Smooth muscle cell (in vitro differentiated cells): ENCODE data around the gene SERPINB8. TPM values are rescaled to one million over a fixed set of nuclear protein-coding genes. Genes with fewer than 3 reads are reported as not detected.
A peak's percentile ranks its signal among the peaks of the same experiment; 100 is the strongest.

Source experiments
- DNase-seq: peaks from one replicate; lab custom pipeline; 2025; ENCODE audit not compliant: unreplicated experiment; lab: John Stamatoyannopoulos, UW
- H2AFZ ChIP-seq: fragments of 200-600 bp; sonication (generic); 2 replicates; pipeline ENCODE4 v1.6.0; 2016; ENCODE audit warnings: antibody characterized with exemption, low read depth, mild to moderate bottlenecking
- H3F3A ChIP-seq: fragments of 200-600 bp; sonication (generic); 2 replicates; pipeline ENCODE4 v1.6.0; 2017; ENCODE audit warnings: antibody characterized with exemption, low read depth
- H3K27ac ChIP-seq: fragments of 200-600 bp; sonication (generic); 2 replicates; pipeline ENCODE4 v1.5.1; 2016; ENCODE audit warnings: low read depth, mild to moderate bottlenecking
- H3K27me3 ChIP-seq: fragments of 200-600 bp; sonication (generic); 2 replicates; pipeline ENCODE4 v1.6.1; 2016; ENCODE audit warnings: low read depth, mild to moderate bottlenecking
- H3K36me3 ChIP-seq: fragments of 200-600 bp; sonication (generic); 2 replicates; pipeline ENCODE4 v1.5.1; 2016; ENCODE audit warnings: low read depth
- H3K4me1 ChIP-seq: fragments of 200-600 bp; sonication (generic); 2 replicates; pipeline ENCODE4 v1.5.1; 2016; ENCODE audit warnings: low read depth
- H3K4me2 ChIP-seq: fragments of 200-600 bp; sonication (generic); 2 replicates; pipeline ENCODE4 v1.6.0; 2016; ENCODE audit warnings: mild to moderate bottlenecking
- H3K4me3 ChIP-seq: fragments of 200-600 bp; sonication (generic); 2 replicates; pipeline ENCODE4 v1.5.1; 2016; ENCODE audit warnings: mild to moderate bottlenecking
- H3K79me2 ChIP-seq: fragments of 200-600 bp; sonication (generic); 2 replicates; pipeline ENCODE4 v1.6.0; 2016; ENCODE audit warnings: low read depth, mild to moderate bottlenecking
- H3K9ac ChIP-seq: fragments of 200-600 bp; sonication (generic); 2 replicates; pipeline ENCODE4 v1.6.0; 2016; ENCODE audit warnings: low read depth
- H3K9me3 ChIP-seq: fragments of 200-600 bp; sonication (generic); replicated peaks from 2 replicates; pipeline ENCODE4 v1.5.1; 2016; ENCODE audit warnings: low read depth
- H4K20me1 ChIP-seq: fragments of 200-600 bp; sonication (generic); 2 replicates; pipeline ENCODE4 v1.6.0; 2016; ENCODE audit warnings: low read depth
- CTCF ChIP-seq: fragments of 200-600 bp; sonication (generic); IDR thresholded peaks from 2 replicates; pipeline ENCODE4 v1.5.1; 2017; ENCODE audit warnings: borderline replicate concordance, mild to moderate bottlenecking, antibody characterized with exemption; ENCODE audit not compliant: insufficient read depth, poor library complexity, severe bottlenecking
- WGBS: methylation state at CpG from one replicate; pipeline ENCODE4 v1.1.7; 2016; ENCODE audit warnings: low lambda C conversion rate; 5-methylcytosine and 5-hydroxymethylcytosine counted together
- polyA plus RNA-seq: library from polyadenylated mRNA; unstranded; fragments of >200 nt; fragmentation: Nextera tagmentation; extraction: Ambion mirVana; gene quantifications from 2 replicates; pipeline ENCODE4 v1.2.1, GENCODE V29; 2016
- total RNA-seq: library from RNA; depleted of rRNA; stranded (reverse); fragments of >200 nt; gene quantifications from 2 replicates; pipeline ENCODE4 v1.2.3, GENCODE V29; 2014

The SERPINB8 gene
- total and polyA plus RNA-seq, 2 experiments from 2014 or later: 15.9 to 20.5 TPM

GRCh38 chr18:63949068-63949737, 20.7 kb upstream of the SERPINB8 start, which contains the start of gene HMSD:
TSS of gene HMSD (plus strand) at chr18:63949301. CDS start at chr18:63953456, 4,155 bp downstream.
- peak within 1 kb of the TSS; percentile 82 for H3K4me2 ChIP-seq
- H3K27me3 ChIP-seq: no peaks in the 10 kb centered on the region
- H3K4me1 ChIP-seq: no peaks in the 10 kb centered on the region
- peak within 1 kb of the TSS; percentile 76 for H2AFZ ChIP-seq
- no peaks in the 10 kb centered on the region for H3K36me3 ChIP-seq
- H4K20me1 ChIP-seq: no peaks in the 10 kb centered on the region
- H3K9me3 ChIP-seq: no peaks in the 10 kb centered on the region
- H3K79me2 ChIP-seq: no peaks in the 10 kb centered on the region
- no peak within 1 kb of the TSS for H3K27ac ChIP-seq
- no peak within 1 kb of the TSS for H3K9ac ChIP-seq
- no peaks in the 10 kb centered on the region for H3F3A ChIP-seq
- TF ChIP-seq CTCF: peak; percentile 28
- DNase-seq: peak; percentile 4
- 6% methylated on average over 27 of the region's 35 CpGs for WGBS
- H3K4me3 ChIP-seq: peak within 1 kb of the TSS; percentile 48

- DNase-seq: no peak
- no peaks in the 10 kb centered on the region for H3K9me3 ChIP-seq
- WGBS: 87% methylated on average over 4 of the region's 4 CpGs
- no peak overlapping the region for H3K4me2 ChIP-seq
- no peaks in the 10 kb centered on the region for H3K79me2 ChIP-seq
- H3K27me3 ChIP-seq: no peaks in the 10 kb centered on the region
- no peak for TF ChIP-seq CTCF
- no peaks in the 10 kb centered on the region for H4K20me1 ChIP-seq
- H3K27ac ChIP-seq: no peak overlapping the region
- H3K4me3 ChIP-seq: no peak overlapping the region
- no peaks in the 10 kb centered on the region for H3F3A ChIP-seq
- H3K36me3 ChIP-seq: no peaks in the 10 kb centered on the region
- no peak overlapping the region for H2AFZ ChIP-seq
- no peaks in the 10 kb centered on the region for H3K4me1 ChIP-seq
- H3K9ac ChIP-seq: no peak overlapping the region
These were observed 18.6 kb upstream of the SERPINB8 start for GRCh38 chr18:63951302-63951705.

- no peak overlapping the region for H2AFZ ChIP-seq
These were observed 16.1 kb upstream of the SERPINB8 start for GRCh38 chr18:63953811-63954210.

More at GRCh38 chr18:63953811-63954210, 16.1 kb upstream of the SERPINB8 start:
- H3K27me3 ChIP-seq: no peaks in the 10 kb centered on the region
- no peaks in the 10 kb centered on the region for H3F3A ChIP-seq
- TF ChIP-seq CTCF: no peak
- 76% methylated on average over 5 of the region's 5 CpGs for WGBS
- no peak for DNase-seq
- no peaks in the 10 kb centered on the region for H3K36me3 ChIP-seq
- H3K9me3 ChIP-seq: no peaks in the 10 kb centered on the region
- no peak overlapping the region for H3K4me2 ChIP-seq
- no peak overlapping the region for H3K9ac ChIP-seq
- no peaks in the 10 kb centered on the region for H4K20me1 ChIP-seq
- no peak overlapping the region for H3K27ac ChIP-seq
- H3K79me2 ChIP-seq: no peaks in the 10 kb centered on the region
- H3K4me1 ChIP-seq: no peaks in the 10 kb centered on the region
- no peak overlapping the region for H3K4me3 ChIP-seq
